ENCODE results near the gene HDAC7. TPM values are rescaled to one million over a fixed set of nuclear protein-coding genes. Genes with fewer than 3 reads are reported as not detected.

The HDAC7 gene
- total RNA-seq (ENCODE audit: low replicate concordance): 48.9 and 78.8 TPM in 2 replicates

DNA sequence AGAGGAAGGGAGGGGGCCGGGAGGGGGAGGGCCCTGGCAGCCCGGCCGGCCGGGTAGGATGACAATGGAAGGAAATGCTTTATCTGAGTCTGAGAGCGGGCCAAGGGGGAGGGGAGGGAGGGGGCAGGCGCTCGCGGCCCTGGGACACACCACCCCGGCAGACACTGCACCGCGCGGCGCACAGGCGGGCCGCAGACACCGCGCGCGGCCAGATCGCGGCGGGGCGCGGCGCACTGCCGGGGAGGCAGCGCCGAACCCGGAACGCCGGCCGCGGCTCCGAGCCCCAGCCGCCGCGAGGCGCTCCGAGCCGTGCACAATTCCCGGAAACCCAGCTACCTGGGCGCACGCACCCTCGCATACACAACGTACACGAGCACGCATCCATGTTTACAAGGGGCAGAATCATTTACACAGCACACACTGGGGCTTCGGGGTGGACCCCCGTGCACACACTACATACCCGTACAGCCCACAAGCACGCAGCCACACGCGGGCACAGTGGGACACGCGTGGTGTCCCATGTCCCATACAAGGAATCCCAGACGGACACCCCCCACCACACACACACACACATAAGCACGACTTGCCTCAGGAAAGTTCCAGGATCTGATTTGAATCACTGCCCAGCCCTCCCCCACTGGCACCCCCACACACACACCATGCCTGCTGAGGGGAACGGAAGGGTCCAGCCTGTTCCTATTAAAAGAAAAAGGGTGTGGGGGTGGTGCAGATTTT lies at the start of gene HDAC7:
Gene HDAC7 (minus strand): TSS at position 8 of the 735 bp plus-strand sequence. CDS start 118 bp downstream, outside the sequence.
- DNase-seq (ENCODE audit: low read depth): peak; percentile 89
- H3K4me3 ChIP-seq (ENCODE audit: low read depth, low read length): peak within 1 kb of the TSS; percentile 88
- TF ChIP-seq, protein P1, sequence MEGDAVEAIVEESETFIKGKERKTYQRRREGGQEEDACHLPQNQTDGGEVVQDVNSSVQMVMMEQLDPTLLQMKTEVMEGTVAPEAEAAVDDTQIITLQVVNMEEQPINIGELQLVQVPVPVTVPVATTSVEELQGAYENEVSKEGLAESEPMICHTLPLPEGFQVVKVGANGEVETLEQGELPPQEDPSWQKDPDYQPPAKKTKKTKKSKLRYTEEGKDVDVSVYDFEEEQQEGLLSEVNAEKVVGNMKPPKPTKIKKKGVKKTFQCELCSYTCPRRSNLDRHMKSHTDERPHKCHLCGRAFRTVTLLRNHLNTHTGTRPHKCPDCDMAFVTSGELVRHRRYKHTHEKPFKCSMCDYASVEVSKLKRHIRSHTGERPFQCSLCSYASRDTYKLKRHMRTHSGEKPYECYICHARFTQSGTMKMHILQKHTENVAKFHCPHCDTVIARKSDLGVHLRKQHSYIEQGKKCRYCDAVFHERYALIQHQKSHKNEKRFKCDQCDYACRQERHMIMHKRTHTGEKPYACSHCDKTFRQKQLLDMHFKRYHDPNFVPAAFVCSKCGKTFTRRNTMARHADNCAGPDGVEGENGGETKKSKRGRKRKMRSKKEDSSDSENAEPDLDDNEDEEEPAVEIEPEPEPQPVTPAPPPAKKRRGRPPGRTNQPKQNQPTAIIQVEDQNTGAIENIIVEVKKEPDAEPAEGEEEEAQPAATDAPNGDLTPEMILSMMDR (IDR thresholded peaks at IDR 0.05; ENCODE audit: insufficient read depth, low read length): no peak

DNA sequence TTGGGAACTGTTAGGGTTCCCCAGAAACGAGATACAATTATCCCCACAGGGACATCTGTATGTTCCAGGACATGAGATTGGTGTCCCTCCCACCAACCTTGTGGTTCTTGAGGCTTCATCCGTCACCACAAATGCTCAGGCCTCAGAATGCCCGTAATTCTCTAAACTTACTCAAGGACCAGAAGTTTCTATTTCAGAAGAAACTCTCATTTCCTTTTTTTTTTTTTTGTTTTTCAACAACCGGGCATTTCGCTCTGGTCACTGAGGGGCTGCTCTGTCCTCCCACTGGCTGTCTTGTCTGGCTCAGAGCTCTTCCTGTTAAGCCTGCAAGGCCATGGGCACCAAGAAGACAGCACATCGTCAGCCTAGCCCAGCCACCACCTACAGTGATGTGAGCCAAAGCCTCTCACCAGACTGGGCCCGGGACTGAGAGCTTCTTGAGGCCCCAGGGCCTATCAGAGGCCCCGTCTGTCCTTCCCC lies 48.9 kb upstream of the HDAC7 start:
- no peak for DNase-seq (ENCODE audit: low read depth)
- no peak overlapping the region for H3K4me3 ChIP-seq (ENCODE audit: low read depth, low read length)
- TF ChIP-seq, protein P1 (IDR thresholded peaks at IDR 0.05; ENCODE audit: insufficient read depth, low read length): no peak

DNA sequence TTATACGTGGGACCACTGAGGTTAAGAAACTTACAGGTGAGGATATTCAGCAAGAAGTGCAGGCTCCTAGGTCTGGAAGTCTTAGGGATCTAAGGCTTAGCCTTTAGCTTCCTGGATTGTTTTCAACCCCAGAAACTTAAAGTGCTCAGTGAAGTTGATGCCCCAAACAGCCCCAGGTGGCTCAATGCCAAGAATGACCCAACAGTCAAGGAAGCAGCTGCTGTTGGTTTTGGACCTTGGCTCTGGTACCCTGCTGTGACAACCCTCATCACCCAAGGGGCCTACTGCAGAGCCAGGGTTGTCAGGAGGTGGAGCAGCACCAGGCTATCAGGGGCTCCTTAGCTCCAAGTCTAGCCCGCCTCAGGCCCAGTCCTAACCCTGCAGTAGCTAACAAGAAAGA lies 48.3 kb upstream of the HDAC7 start:
- no peak overlapping the region for H3K4me3 ChIP-seq (ENCODE audit: low read depth, low read length)
- DNase-seq (ENCODE audit: low read depth): peak; percentile 31
- TF ChIP-seq, protein P1 (IDR thresholded peaks at IDR 0.05; ENCODE audit: insufficient read depth, low read length): no peak

DNA sequence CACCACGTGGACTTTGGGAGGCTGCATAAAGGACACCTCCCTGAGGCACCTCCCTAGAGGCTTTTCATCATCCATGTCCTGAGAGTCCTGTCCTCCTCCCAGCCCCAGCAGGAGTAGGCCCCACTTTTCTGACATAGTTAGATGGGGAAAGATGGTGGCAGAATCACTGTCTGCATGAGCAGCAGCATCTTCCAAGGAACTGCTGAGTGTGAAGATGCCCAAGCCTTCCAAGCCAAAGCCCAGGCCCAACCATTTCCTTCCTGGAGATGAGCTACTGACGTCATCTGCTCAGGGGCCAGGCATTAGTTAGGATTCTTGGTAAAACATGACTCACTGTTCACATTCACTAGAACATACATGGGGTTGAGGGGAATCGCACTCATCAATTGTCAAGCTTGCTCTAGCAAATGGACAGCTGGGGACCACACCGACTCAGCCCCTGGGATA lies 47.8 kb upstream of the HDAC7 start:
- H3K4me3 ChIP-seq (ENCODE audit: low read depth, low read length): no peak overlapping the region
- peak; percentile 82 for DNase-seq (ENCODE audit: low read depth)
- TF ChIP-seq, protein P1 (IDR thresholded peaks at IDR 0.05; ENCODE audit: insufficient read depth, low read length): no peak

DNA sequence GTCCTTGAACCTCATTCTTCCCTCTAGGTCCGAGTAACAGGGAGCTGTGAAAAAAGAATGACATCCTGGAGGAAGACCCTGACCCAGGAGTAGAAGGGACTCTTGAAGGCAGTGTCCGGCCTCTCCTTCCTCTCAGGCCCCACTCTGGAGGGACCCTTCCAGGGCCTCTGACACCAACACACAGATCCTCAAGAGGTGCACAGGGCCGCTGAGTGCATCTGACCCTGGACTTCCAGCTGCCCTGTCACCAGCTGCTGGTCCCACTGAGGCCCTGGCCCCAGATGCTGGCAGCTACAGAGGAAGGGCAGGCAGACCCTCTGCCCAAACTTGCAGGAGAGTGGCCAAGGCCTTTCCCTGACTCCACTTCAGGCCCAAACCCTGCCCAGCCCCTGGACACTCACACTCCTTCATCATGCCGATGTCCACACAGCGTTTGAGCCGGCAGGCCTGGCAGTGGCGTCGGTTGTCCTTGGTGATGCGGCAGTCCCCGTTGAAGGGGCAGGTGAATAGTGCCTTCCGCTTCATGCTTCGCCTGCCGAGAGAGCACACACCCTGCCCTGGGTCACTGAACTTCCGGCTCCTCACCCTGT lies 45.0 kb upstream of the HDAC7 start:
- no peak for DNase-seq (ENCODE audit: low read depth)
- TF ChIP-seq, protein P1 (IDR thresholded peaks at IDR 0.05; ENCODE audit: insufficient read depth, low read length): no peak
- no peak overlapping the region for H3K4me3 ChIP-seq (ENCODE audit: low read depth, low read length)

DNA sequence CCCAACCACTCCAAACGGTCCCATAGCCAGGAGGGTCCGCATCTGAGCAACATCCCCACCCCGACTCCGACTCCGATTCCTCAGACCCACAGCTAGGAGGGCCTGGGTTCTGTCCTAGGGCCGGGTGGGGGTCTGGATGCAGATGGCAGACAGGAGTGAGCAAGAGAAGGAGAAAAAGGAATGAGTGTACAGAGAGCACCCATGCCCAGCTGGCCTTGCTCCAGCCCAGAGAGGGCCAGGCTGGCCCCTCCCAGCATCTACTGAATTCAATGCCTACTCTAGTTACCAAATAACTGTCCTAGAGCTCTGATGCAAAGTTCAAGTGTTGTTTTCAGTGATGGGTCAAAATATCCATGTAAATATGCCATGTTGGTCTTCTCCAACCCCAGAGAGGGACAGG lies 44.3 kb upstream of the HDAC7 start:
- TF ChIP-seq, protein P1 (IDR thresholded peaks at IDR 0.05; ENCODE audit: insufficient read depth, low read length): no peak
- DNase-seq (ENCODE audit: low read depth): no peak
- H3K4me3 ChIP-seq (ENCODE audit: low read depth, low read length): no peak overlapping the region
